Mucosa of descending colon (tissue), 3 donors: Measurements from ENCODE around the gene STX8. TPM values are rescaled to one million over a fixed set of nuclear protein-coding genes. Genes with fewer than 3 reads are reported as not detected.

ENCODE experiments used
- ATAC-seq: fragments of 200-7000 bp; cut with Tn5 transposase; one replicate; pipeline ENCODE4 v1.9.1; 2020; ENCODE audit warnings: mild to moderate bottlenecking, moderate library complexity
- DNase-seq, 3 donors: peaks; one replicate each; pipeline ENCODE4 v3.0.0-alpha.2; 2020
- H3K36me3 ChIP-seq: fragments of 200-600 bp; one replicate; pipeline ENCODE4 v1.8.0; 2021; ENCODE audit warnings: low read depth, mild to moderate bottlenecking
- H3K4me1 ChIP-seq: fragments of 200-600 bp; one replicate; pipeline ENCODE4 v1.8.0; 2021; ENCODE audit warnings: low read depth, mild to moderate bottlenecking
- H3K4me3 ChIP-seq: fragments of 200-600 bp; one replicate; pipeline ENCODE4 v1.8.0; 2021; ENCODE audit warnings: mild to moderate bottlenecking
- H3K9me3 ChIP-seq: fragments of 200-600 bp; one replicate; pipeline ENCODE4 v1.8.0; 2021; ENCODE audit warnings: mild to moderate bottlenecking
- CTCF ChIP-seq: fragments of 200-600 bp; IDR thresholded peaks from one replicate; pipeline ENCODE4 v1.8.0; 2022; ENCODE audit warnings: antibody characterized with exemption, mild to moderate bottlenecking
- intact Hi-C, 2 donors: fragments of 100-400 bp; cut with DNase I in 1 of 2; cut with micrococcal nuclease in 1 of 2; formaldehyde crosslinking; loops; one replicate each; pipeline versions ENCODE4 v1.11.0 to v1.11.1; 2022; cut with DNase I, micrococcal nuclease
- total RNA-seq, 3 donors: library from RNA; stranded (reverse); fragmentation: NEBNext Ultra II Directional in 2 of 3; extraction: Animal tissue kit (Norgen Biotek cat#: 25700) in 2 of 3; gene quantifications; one replicate each; pipeline versions ENCODE4 v1.2.1 to v1.2.4, GENCODE V29; 2021 to 2023
- donor health status: DM: no; HTN: no; CAD: no; lungs with moderate emphysema.
- donor health status: DM: no; HTN: no; CAD: no.
- donor health status: DM: no; HTN: yes; CAD: no.

The STX8 gene
- total RNA-seq, 3 donors from 2014 or later: 45.1 to 62.5 (median 54.4) TPM

GRCh38 chr17:9242497-9242881, 333.1 kb downstream of the STX8 start:
- no peak for TF ChIP-seq CTCF
- DNase-seq (peak in 1 of 3 donors; percentile 43), ATAC-seq (no peak)
- Histone ChIP-seq H3K36me3 (no peaks in the 10 kb centered on the region), H3K9me3 (no peaks in the 10 kb centered on the region), H3K4me1 (peaks cover 21% of the 10 kb centered on the region), H3K4me3 (no peak overlapping the region)
- intact Hi-C loops: no loop called here

GRCh38 chr17:9241774-9242496, 333.7 kb downstream of the STX8 start:
- peaks cover 21% of the 10 kb centered on the region for H3K4me1 ChIP-seq

GRCh38 chr17:9241371-9241712, 334.3 kb downstream of the STX8 start:
- intact Hi-C loops: no loop called here
- no peak for ATAC-seq
- no peak for TF ChIP-seq CTCF
- H3K4me3 ChIP-seq: no peak overlapping the region
- H3K4me1 ChIP-seq: peaks cover 21% of the 10 kb centered on the region
- peak in 2 of 3 donors; percentile 45 to 55 for DNase-seq
- no peaks in the 10 kb centered on the region for H3K9me3 ChIP-seq
- H3K36me3 ChIP-seq: no peaks in the 10 kb centered on the region

More at GRCh38 chr17:9241774-9242496, 333.7 kb downstream of the STX8 start:
- ATAC-seq (no peak), DNase-seq (peak in 1 of 3 donors; percentile 59)
- no peaks in the 10 kb centered on the region for H3K36me3 ChIP-seq
- TF ChIP-seq CTCF: no peak
- H3K9me3 ChIP-seq: no peaks in the 10 kb centered on the region
- H3K4me3 ChIP-seq: no peak overlapping the region
- intact Hi-C loops: no loop called here

GRCh38 chr17:9240659-9241370, 334.8 kb downstream of the STX8 start:
- intact Hi-C loops: no loop called here
- TF ChIP-seq CTCF: no peak
- H3K4me1 ChIP-seq: peaks cover 21% of the 10 kb centered on the region

GRCh38 chr17:9239793-9240658, 335.6 kb downstream of the STX8 start:
- Histone ChIP-seq H3K9me3 (no peaks in the 10 kb centered on the region), H3K4me1 (peaks cover 21% of the 10 kb centered on the region), H3K36me3 (no peaks in the 10 kb centered on the region), H3K4me3 (no peak overlapping the region)
- no peak for TF ChIP-seq CTCF
- intact Hi-C loops: no loop called here
- DNase-seq (peak; percentile 79 to 87 (median 84)), ATAC-seq (peak; percentile 90)

More at GRCh38 chr17:9240659-9241370, 334.8 kb downstream of the STX8 start:
- Histone ChIP-seq H3K9me3 (no peaks in the 10 kb centered on the region), H3K36me3 (no peaks in the 10 kb centered on the region), H3K4me3 (no peak overlapping the region)
- peak; percentile 69 to 78 (median 69) for DNase-seq
- peak; percentile 40 for ATAC-seq
